HUES64 (cell line): ENCODE measurements around the gene PRLR.

Source experiments
- H3K27ac ChIP-seq: 2 replicates; pipeline ENCODE4 v1.7.0; 2013; ENCODE audit warnings: low read depth, low read length, inconsistent platforms
- H3K27me3 ChIP-seq: 2 replicates; pipeline ENCODE4 v1.6.1; 2013; ENCODE audit warnings: mild to moderate bottlenecking, low read length; ENCODE audit not compliant: insufficient read depth
- H3K36me3 ChIP-seq: 2 replicates; pipeline ENCODE4 v1.6.1; 2013; ENCODE audit warnings: mild to moderate bottlenecking, low read length; ENCODE audit not compliant: insufficient read depth
- H3K4me1 ChIP-seq: 2 replicates; pipeline ENCODE4 v1.6.1; 2013; ENCODE audit warnings: mild to moderate bottlenecking, low read length, moderate library complexity; ENCODE audit not compliant: insufficient read depth
- H3K4me3 ChIP-seq: 2 replicates; pipeline ENCODE4 v1.5.1; 2013; ENCODE audit warnings: mild to moderate bottlenecking, low read length, moderate library complexity
- H3K9ac ChIP-seq: 2 replicates; pipeline ENCODE4 v1.6.1; 2013; ENCODE audit warnings: mild to moderate bottlenecking, low read depth, low read length
- H3K9me3 ChIP-seq: 2 replicates; pipeline ENCODE4 v1.6.1; 2013; ENCODE audit warnings: low read depth, low read length; ENCODE audit not compliant: insufficient read depth
- WGBS: fragments of 150-250, 120-280 bp; methylation state at CpG from one replicate; pipeline ENCODE4 v1.1.7; 2013; ENCODE audit warnings: missing lambda C conversion rate; 5-methylcytosine and 5-hydroxymethylcytosine counted together

PRLR gene

DNA sequence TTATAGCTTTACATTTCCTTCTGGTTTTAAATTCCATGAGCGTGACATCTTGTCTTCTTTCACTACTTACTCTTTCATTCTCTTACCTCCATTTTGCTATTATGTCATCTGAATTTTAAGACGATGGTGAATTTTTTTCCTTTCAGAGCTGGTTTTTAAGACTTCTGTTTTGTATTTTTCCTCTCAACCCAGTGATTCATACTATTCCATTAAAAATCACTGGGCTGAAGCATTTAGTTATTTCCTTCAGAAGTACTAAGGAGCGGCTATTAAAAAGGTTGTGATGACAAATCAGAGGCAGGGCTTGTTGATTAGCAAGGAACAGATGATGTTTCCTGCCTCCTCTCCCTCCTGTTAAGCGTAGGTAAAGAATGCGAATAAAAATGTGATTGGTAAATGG is 199.0 kb downstream of the PRLR start:
- Histone ChIP-seq H3K36me3 (no peaks in the 10 kb centered on the region), H3K4me3 (no peak overlapping the region), H3K9ac (no peak overlapping the region), H3K4me1 (no peaks in the 10 kb centered on the region), H3K27ac (no peak overlapping the region), H3K27me3 (no peaks in the 10 kb centered on the region), H3K9me3 (no peaks in the 10 kb centered on the region)
- WGBS: 82% methylated on average over 5 of the region's 5 CpGs

DNA sequence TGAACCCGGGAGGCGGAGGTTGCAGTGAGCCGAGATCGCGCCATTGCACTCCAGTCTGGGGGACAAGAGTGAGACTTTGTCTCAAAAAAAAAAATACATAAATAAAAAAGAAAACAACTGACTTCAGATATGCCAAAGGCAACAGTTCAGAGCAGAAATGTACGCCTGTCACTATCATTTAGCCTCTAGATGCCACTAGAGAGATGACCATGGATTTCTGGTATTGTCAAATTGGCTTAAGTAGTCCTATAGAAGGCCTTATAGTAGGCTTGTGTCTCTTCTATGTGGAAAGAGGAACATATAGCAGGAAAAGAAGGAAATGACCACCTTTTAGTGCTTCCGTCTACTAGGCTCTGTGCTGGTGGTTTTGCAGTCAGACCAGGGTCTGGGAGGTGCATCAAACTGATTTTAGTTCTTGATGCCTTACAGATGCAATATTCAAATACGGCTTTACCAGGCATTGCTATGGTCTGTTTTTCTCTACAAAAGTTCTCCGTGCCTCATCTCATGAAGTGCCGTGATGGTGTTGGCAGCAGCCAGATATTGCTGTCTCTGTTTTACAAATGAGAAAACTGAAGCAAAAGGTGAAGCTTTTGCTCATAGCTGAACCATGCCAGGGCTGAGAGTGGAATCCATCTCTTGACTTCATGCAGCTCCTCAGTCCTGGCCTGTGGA is 199.7 kb downstream of the PRLR start:
- no peaks in the 10 kb centered on the region for H3K27me3 ChIP-seq
- no peak overlapping the region for H3K9ac ChIP-seq
- no peaks in the 10 kb centered on the region for H3K36me3 ChIP-seq
- H3K9me3 ChIP-seq: no peaks in the 10 kb centered on the region
- no peak overlapping the region for H3K27ac ChIP-seq
- no peak overlapping the region for H3K4me3 ChIP-seq
- no peaks in the 10 kb centered on the region for H3K4me1 ChIP-seq
- 81% methylated on average over 10 of the region's 10 CpGs for WGBS

DNA sequence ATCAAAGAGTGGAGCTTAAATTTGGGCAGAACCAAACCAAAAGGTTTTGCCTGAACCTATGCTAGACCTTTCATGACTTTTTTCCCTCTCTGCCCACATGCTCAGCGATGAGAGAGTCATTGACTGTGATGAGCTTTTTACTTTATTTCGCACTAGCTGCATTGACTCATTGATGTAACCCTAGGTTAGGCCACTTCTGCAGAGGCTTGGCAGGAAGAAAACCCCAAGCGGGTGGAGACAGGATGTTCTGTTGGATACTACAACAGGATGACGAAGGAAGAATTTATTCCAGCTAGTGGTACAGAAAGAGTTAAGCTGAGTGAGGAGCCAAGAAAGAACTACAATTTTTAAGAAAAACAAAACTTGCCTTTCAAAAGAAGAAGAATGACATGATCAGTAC is 201.0 kb downstream of the PRLR start:
- Histone ChIP-seq H3K9me3 (no peaks in the 10 kb centered on the region), H3K27ac (no peak overlapping the region), H3K36me3 (no peaks in the 10 kb centered on the region), H3K4me3 (no peak overlapping the region), H3K9ac (no peak overlapping the region), H3K4me1 (no peaks in the 10 kb centered on the region), H3K27me3 (no peaks in the 10 kb centered on the region)
- 95% methylated on average over 3 of the region's 4 CpGs for WGBS

DNA sequence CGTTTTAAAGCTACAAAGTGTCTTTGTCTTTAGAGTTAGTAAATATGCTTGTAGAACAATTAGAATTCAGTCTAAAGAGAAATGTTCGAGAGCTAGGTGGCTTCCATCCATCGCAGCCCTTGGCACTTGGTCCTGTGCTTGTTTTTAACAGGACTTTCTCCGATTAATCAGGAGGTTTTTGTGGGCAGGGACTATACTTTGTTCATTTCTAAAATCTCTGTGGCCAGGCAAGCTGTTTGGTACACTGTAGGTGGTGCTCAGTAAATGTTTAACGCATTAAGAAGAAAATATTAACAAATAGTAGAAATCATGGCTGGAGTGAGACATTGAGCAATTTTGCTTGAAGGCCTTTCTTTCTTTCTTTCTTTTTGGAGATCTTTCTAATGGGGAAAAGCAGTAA is 203.3 kb downstream of the PRLR start:
- Histone ChIP-seq H3K27me3 (no peaks in the 10 kb centered on the region), H3K27ac (no peak overlapping the region), H3K4me3 (no peak overlapping the region), H3K9ac (no peak overlapping the region), H3K4me1 (no peaks in the 10 kb centered on the region), H3K36me3 (no peaks in the 10 kb centered on the region), H3K9me3 (no peaks in the 10 kb centered on the region)
- 90% methylated on average over 5 of the region's 5 CpGs for WGBS

DNA sequence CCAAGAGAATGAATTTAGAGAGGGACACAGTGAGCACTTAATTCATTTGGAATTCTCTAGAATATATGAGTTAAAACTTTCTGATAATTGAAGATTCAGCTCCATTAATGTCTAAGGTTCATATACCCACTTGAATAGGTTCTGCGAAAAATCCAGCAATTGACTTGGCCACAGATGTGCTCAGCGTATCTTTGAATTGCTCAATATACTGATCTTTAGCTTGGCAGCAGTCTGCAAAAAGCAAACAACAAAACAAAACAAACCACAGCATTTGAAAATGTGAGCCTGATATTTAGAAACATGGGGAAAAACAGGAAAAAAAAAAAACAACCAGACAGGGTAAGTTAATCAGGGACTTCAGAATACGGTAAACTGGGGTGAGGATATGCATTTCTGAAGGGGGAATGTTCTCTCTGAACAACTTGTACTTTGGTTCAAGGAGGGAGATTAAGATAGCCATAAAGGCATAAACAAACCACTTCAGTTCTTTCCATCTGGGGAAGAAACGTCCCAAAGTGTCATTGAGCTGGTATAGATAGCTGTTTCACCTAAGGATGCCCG is 203.9 kb downstream of the PRLR start:
- 94% methylated on average over 5 of the region's 5 CpGs for WGBS
- H3K9me3 ChIP-seq: no peaks in the 10 kb centered on the region

DNA sequence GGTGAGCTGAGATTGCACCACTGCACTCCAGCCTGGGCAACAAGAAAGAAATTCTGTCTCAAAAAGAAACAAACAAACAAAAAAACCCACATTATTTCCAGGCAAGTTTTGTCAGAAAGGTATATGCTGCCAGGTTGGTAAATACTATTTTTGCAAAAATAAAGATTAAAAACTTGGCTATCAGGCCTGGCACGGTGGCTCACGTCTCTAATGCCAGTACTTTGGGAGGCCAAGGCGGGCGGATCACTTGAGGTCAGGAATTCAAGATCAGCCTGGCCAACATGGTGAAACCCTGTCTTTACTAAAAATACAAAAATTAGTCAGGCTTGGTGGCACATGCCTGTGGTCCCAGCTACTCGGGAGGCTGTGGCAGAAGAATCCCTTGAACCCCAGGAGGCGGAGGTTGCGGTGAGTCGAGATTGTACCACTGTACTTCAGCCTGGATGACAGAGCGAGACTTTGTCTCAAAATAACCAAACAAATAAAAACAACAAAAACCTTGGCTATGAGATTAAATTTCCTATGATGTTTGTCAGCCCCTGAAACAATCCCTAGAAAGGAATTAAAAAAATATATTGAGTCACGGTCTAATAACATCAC is 205.3 kb downstream of the PRLR start:
- Histone ChIP-seq H3K4me3 (no peak overlapping the region), H3K4me1 (no peaks in the 10 kb centered on the region), H3K27ac (no peak overlapping the region), H3K36me3 (no peaks in the 10 kb centered on the region), H3K9me3 (no peaks in the 10 kb centered on the region), H3K9ac (no peak overlapping the region), H3K27me3 (no peaks in the 10 kb centered on the region)
- 88% methylated on average over 9 of the region's 10 CpGs for WGBS

More for the DNA sequence above, 203.9 kb downstream of the PRLR start:
- H3K27ac ChIP-seq: no peak overlapping the region
- no peak overlapping the region for H3K4me3 ChIP-seq
- no peak overlapping the region for H3K9ac ChIP-seq
- no peaks in the 10 kb centered on the region for H3K27me3 ChIP-seq
- no peaks in the 10 kb centered on the region for H3K4me1 ChIP-seq
- H3K36me3 ChIP-seq: no peaks in the 10 kb centered on the region

DNA sequence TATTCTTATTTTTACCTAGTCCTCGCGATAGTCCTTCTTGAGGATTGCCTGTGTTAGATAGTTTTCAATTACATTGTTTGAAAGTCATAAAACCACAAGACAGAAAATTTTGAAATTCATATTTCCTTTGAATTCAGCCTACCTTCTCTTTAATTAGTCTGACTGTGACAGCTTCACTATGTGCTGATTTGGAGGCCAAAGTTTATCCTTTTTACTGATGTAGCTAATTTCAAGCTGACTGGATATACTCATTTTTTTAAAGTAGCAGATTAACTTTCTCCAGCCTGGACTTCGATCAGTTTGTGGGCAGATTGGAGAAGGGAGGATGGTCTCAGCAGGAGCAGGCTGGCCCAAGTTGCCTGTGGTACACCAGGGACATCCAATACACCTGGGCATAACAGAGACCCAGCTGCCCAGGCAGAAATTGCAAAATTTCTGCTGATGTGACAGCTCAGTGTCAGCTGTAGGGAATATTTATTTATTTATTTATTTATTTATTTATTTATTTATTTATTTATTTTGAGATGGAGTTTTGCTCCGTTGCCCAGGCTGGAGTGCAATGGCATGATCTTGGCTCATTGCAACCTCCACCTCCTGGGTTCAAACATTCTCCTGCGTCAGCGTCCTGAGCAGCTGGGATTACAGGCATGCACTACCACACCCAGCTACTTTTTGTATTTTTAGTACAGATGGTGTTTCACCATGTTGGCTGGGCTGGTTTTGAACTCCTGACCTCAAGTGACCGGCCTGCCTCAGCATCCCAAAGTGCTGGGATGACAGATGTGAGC is 206.7 kb downstream of the PRLR start:
- no peaks in the 10 kb centered on the region for H3K4me1 ChIP-seq
- no peaks in the 10 kb centered on the region for H3K27me3 ChIP-seq
- H3K36me3 ChIP-seq: no peaks in the 10 kb centered on the region
- H3K9ac ChIP-seq: no peak overlapping the region
- H3K4me3 ChIP-seq: no peak overlapping the region
- 93% methylated on average over 7 of the region's 7 CpGs for WGBS
- H3K9me3 ChIP-seq: no peaks in the 10 kb centered on the region
- no peak overlapping the region for H3K27ac ChIP-seq

DNA sequence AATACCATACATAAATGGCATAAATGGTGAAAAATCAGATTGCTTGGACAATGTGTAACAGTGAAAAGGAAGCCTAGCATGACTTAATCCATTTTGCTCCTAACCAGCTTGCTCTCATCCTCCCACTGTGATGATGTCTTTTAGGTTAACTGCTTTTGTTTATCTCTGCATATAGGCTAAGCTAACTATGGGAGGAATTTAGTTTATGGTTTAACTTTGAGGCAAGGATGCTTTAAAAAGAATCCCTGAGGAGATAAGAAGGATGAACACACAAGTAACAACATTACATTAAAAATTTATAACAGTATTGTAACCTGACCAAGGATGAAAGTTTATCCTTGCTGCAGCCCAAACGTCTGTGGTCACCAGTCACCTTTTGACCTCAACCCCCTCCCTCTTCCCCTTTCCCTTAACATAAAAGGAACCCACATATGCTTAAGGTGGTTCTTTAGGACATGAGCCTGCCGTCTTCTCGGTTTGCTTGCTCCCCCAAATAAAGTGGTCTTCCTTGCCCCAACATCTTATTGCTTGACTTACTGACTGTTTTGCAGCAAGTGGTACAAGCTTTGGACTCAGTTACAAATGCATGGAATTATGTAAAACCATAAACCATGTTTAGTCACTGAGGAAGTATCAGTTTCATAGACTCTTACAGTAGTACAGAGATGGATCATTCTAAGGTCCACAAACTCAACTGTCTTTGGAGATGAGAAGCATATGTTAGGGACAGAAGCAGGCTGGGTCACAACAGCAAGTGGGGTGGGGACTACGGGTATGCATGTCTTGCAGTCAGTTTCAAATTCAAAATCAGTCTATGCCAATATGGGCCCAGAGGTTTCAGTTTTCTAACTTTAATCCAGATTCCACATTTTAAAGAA is 213.9 kb downstream of the PRLR start:
- Histone ChIP-seq H3K4me1 (no peaks in the 10 kb centered on the region), H3K27ac (no peak overlapping the region), H3K4me3 (no peak overlapping the region), H3K9me3 (no peaks in the 10 kb centered on the region; the same call in 1 of the 2 replicates), H3K36me3 (no peaks in the 10 kb centered on the region), H3K9ac (no peak overlapping the region), H3K27me3 (no peaks in the 10 kb centered on the region)
- WGBS: 75% methylated on average over 4 of the region's 4 CpGs

DNA sequence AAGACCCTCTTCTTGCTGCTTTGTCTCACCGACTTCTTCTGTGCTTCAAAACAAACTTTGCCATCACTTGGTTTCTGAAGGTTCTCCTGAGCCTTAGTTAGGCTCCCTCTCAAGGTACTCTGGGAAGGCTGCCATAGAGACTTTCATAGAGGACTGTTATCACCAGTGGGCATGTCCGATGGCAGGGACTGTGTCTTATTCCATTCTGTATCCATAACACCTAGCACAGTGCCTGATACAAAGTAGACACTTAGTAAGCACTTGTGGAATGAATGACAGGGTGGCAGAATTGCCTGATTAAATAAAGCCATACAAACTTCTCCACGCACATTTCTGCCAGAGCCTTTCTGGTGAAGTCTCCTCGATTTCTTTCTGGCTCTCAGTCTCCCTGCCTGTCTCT is 215.2 kb downstream of the PRLR start:
- no peaks in the 10 kb centered on the region; the same call in 1 of the 2 replicates for H3K9me3 ChIP-seq
- H3K9ac ChIP-seq: no peak overlapping the region
- H3K27ac ChIP-seq: no peak overlapping the region
- no peaks in the 10 kb centered on the region for H3K4me1 ChIP-seq
- H3K36me3 ChIP-seq: no peaks in the 10 kb centered on the region
- H3K27me3 ChIP-seq: no peaks in the 10 kb centered on the region
- no peak overlapping the region for H3K4me3 ChIP-seq
- 82% methylated on average over 4 of the region's 4 CpGs for WGBS

DNA sequence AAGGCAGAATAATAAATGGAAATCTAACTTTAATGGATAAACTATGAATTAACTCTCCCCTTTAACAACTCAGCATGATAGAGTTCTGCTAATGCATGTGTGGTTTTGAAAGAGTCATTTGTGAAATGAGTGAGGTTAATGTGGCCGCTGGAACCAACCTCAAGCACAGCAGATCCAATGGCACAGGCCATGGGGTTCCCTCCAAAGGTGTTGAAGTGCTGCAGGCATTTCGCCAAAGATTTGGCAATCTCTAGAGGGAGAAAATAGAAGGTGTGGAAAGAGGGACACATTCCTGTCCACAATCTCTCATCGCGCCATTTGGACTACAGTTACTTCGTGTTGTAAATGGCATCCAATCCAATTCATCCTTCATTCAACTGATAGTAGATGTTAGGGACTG is 217.5 kb downstream of the PRLR start:
- H3K9me3 ChIP-seq: no peaks in the 10 kb centered on the region; the same call in 1 of the 2 replicates
- H3K4me3 ChIP-seq: no peak overlapping the region
- no peak overlapping the region for H3K27ac ChIP-seq
- no peak overlapping the region for H3K9ac ChIP-seq
- WGBS: 88% methylated on average over 2 of the region's 5 CpGs
- no peaks in the 10 kb centered on the region for H3K36me3 ChIP-seq
- H3K4me1 ChIP-seq: 0 out of 2 replicates have a peak, but pooled peaks cover 3% of the 10 kb centered on the region
- H3K27me3 ChIP-seq: no peaks in the 10 kb centered on the region
